Endothelial cell of umbilical vein (primary cell): ENCODE data around the gene ZCCHC14. TPM values are rescaled to one million over a fixed set of nuclear protein-coding genes. Genes with fewer than 3 reads are reported as not detected.

ENCODE experiments used
- BruUV-seq: library from RNA; stranded (reverse); fragments of 400-500 nt; replicated peaks from 2 replicates; lab custom pipeline; 2021; lab: Mats Ljungman, UMichigan
- CTCF ChIA-PET: fragments of 300-600, 350-600 bp; sonication (Branson Sonifier 250); formaldehyde crosslinking; loops from one replicate; lab custom pipeline; 2021; ENCODE audit warnings: antibody characterized with exemption, inconsistent platforms; lab: Charles Lee
- POLR2A ChIA-PET: fragments of 300-600, 350-600 bp; sonication (Branson Sonifier 250); formaldehyde crosslinking; loops from one replicate; lab custom pipeline; 2021; ENCODE audit warnings: antibody characterized with exemption, inconsistent platforms; lab: Charles Lee
- DNase-seq: peaks from one replicate; pipeline ENCODE4 v3.0.0-alpha.2; 2011; ENCODE audit warnings: low read depth, low spot score
- FAIRE-seq: peaks from 2 replicates; lab custom pipeline; 2011; peaks lifted over from hg19 to GRCh38; lab: Jason Lieb, UNC
- H2AFZ ChIP-seq: 2 replicates; pipeline ENCODE4 v1.6.0; 2012; ENCODE audit warnings: low read depth, low read length, control low read depth, inconsistent platforms
- H3K27ac ChIP-seq: 2 replicates; pipeline ENCODE4 v1.5.1; 2011; ENCODE audit warnings: low read depth, mild to moderate bottlenecking, control low read depth, low read length, moderate library complexity; ENCODE audit not compliant: insufficient read depth
- H3K27me3 ChIP-seq, 2 experiments: 2 replicates each; pipeline versions ENCODE4 v1.6.0 to v1.6.1; 2011; ENCODE audit warnings: low read length in 2 of 2, mixed read lengths in 1 of 2; ENCODE audit not compliant: control insufficient read depth in 2 of 2, insufficient read depth in 2 of 2
- H3K36me3 ChIP-seq, 2 experiments: 2 replicates in 1 of 2; 3 replicates in 1 of 2; pipeline ENCODE4 v1.5.1; 2011; ENCODE audit warnings: low read length in 2 of 2, mild to moderate bottlenecking in 1 of 2, moderate library complexity in 1 of 2; ENCODE audit not compliant: control insufficient read depth in 2 of 2, insufficient read depth in 2 of 2; ENCODE audit errors: extremely low read depth in 1 of 2
- H3K4me1 ChIP-seq: 3 replicates; pipeline ENCODE4 v1.5.1; 2011; ENCODE audit warnings: mild to moderate bottlenecking, low read length; ENCODE audit not compliant: control insufficient read depth, insufficient read depth; ENCODE audit errors: extremely low read depth
- H3K4me2 ChIP-seq: 2 replicates; pipeline ENCODE4 v1.6.1; 2011; ENCODE audit warnings: low read length, control low read depth, mixed read lengths; ENCODE audit not compliant: insufficient read depth
- H3K4me3 ChIP-seq, 3 experiments: fragments of 200-600 bp in 1 of 3; sonication (generic), shearing (Covaris generic) in 1 of 3; replicated peaks in 1 of 3; 2 replicates each; pipeline ENCODE4 v1.5.1; 2011 to 2016; ENCODE audit warnings: control low read depth in 3 of 3, low read length in 3 of 3, mild to moderate bottlenecking in 2 of 3, inconsistent platforms in 1 of 3, low read depth in 1 of 3, moderate library complexity in 1 of 3; ENCODE audit not compliant: insufficient read depth in 1 of 3
- H3K79me2 ChIP-seq: 2 replicates; pipeline ENCODE4 v1.6.0; 2012; ENCODE audit warnings: low read length, inconsistent platforms; ENCODE audit not compliant: control insufficient read depth, insufficient read depth
- H3K9ac ChIP-seq: replicated peaks from 2 replicates; pipeline ENCODE3; 2011; ENCODE audit warnings: low read length, control low read depth; ENCODE audit not compliant: insufficient read depth; ENCODE audit errors: extremely low read depth
- H3K9me1 ChIP-seq: replicated peaks from 3 replicates; pipeline ENCODE4 v1.6.0; 2011; ENCODE audit warnings: mild to moderate bottlenecking, low read length; ENCODE audit not compliant: control insufficient read depth, insufficient read depth; ENCODE audit errors: extremely low read depth
- H3K9me3 ChIP-seq: replicated peaks from 2 replicates; pipeline ENCODE4 v1.5.1; 2012; ENCODE audit warnings: low read length, inconsistent platforms; ENCODE audit not compliant: control insufficient read depth, insufficient read depth
- H4K20me1 ChIP-seq: replicated peaks from 2 replicates; pipeline ENCODE3; 2011; ENCODE audit warnings: mild to moderate bottlenecking, low read length; ENCODE audit not compliant: control insufficient read depth, insufficient read depth; ENCODE audit errors: extremely low read depth
- CTCF ChIP-seq, 2 donors: IDR thresholded peaks; 1 replicate in 1 of 2; 2 replicates in 1 of 2; pipeline ENCODE4 v1.5.1; 2011; ENCODE audit warnings: low read length in 2 of 2, mild to moderate bottlenecking in 2 of 2, moderate library complexity in 2 of 2, control low read depth in 1 of 2, inconsistent platforms in 1 of 2, low read depth in 1 of 2; ENCODE audit not compliant: insufficient read depth in 1 of 2; ENCODE audit errors: extremely low read depth in 1 of 2
- EZH2 ChIP-seq: IDR thresholded peaks from 2 replicates; pipeline ENCODE4 v1.6.1; 2012; ENCODE audit warnings: borderline replicate concordance, low read depth, mild to moderate bottlenecking, moderate library complexity, low read length, inconsistent platforms; ENCODE audit not compliant: severe bottlenecking
- FOS ChIP-seq: IDR thresholded peaks from 2 replicates; pipeline ENCODE4 v1.6.1; 2011; ENCODE audit warnings: mild to moderate bottlenecking, low read length, moderate library complexity, borderline replicate concordance; ENCODE audit not compliant: insufficient read depth
- GATA2 ChIP-seq: IDR thresholded peaks from 2 replicates; pipeline ENCODE4 v1.7.0; 2011; ENCODE audit warnings: low read depth, mild to moderate bottlenecking, moderate library complexity, mixed read lengths, low read length; ENCODE audit not compliant: insufficient read length, insufficient read depth
- JUN ChIP-seq: IDR thresholded peaks from 2 replicates; pipeline ENCODE4 v1.6.1; 2011; ENCODE audit warnings: borderline replicate concordance, low read depth; ENCODE audit not compliant: insufficient read length, insufficient read depth
- MYC ChIP-seq: IDR thresholded peaks from one replicate; pipeline ENCODE4 v1.6.1; 2011; ENCODE audit warnings: mild to moderate bottlenecking, low read depth, low read length
- POLR2A ChIP-seq: IDR thresholded peaks from 2 replicates; pipeline ENCODE4 v1.6.1; 2012; ENCODE audit warnings: low read depth, mild to moderate bottlenecking, control low read depth, low read length
- POLR2AphosphoS5 ChIP-seq: IDR thresholded peaks from 2 replicates; pipeline ENCODE4 v1.6.1; 2012; ENCODE audit warnings: low read depth, mild to moderate bottlenecking, control low read depth, low read length, moderate library complexity; ENCODE audit not compliant: insufficient read depth
- dilution Hi-C: fragments of 300-500 bp; cut with MboI; formaldehyde crosslinking; loops from one replicate; pipeline ENCODE4 v1.15.0; 2019; ENCODE audit warnings: low sequenced_read_pairs; ENCODE audit not compliant: extremely low pct_ligation_motif_present
- intact Hi-C: fragments of 100-400 bp; cut with micrococcal nuclease; formaldehyde crosslinking; loops from one replicate; pipeline ENCODE4 v1.10.0; 2022
- polyA plus RNA-seq, 4 experiments: library from polyadenylated mRNA; depleted of rRNA in 3 of 4; stranded (reverse) in 3 of 4; unstranded in 1 of 4; fragments of >200 nt; gene quantifications; 2 replicates each; pipeline versions ENCODE4 v1.2.1 to v1.2.3, GENCODE V29; 2011 to 2012; ENCODE audit warnings: missing spikeins in 1 of 4
- total RNA-seq: library from RNA; stranded (reverse); gene quantifications from 2 replicates; pipeline ENCODE4 v1.2.3, GENCODE V29; 2021
- TF ChIP-seq, protein P1 (sequence below): IDR thresholded peaks from 2 replicates; pipeline ENCODE4 v1.6.1; 2011; ENCODE audit not compliant: insufficient read depth, insufficient read length

The ZCCHC14 gene
- total and polyA plus RNA-seq, 2 donors (not counting 3 experiments of a cell fraction or from before 2014, with no cell fraction given): 9.5 to 30.9 TPM

- Histone ChIP-seq H3K27me3 (no peaks in the 10 kb centered on the region), H3K27ac (no peak overlapping the region), H2AFZ (no peak overlapping the region), H3K4me1 (peaks cover 6% of the 10 kb centered on the region), H3K9me1 (no peaks in the 10 kb centered on the region), H3K4me3 (no peak overlapping the region), H3K9ac (no peak overlapping the region), H3K79me2 (peaks cover 1% of the 10 kb centered on the region), H3K4me2 (no peak overlapping the region), H4K20me1 (no peaks in the 10 kb centered on the region), H3K36me3 (peaks cover 5 to 23% of the 10 kb centered on the region in 2 experiments), H3K9me3 (no peaks in the 10 kb centered on the region)
- FAIRE-seq (no peak), DNase-seq (no peak)
- dilution Hi-C loops (no loop called here), intact Hi-C loops (no loop called here)
- POLR2A ChIA-PET: no interaction called here
- TF ChIP-seq FOS (no peak), EZH2 (no peak), CTCF (IDR thresholded peaks at IDR 0.05; ENCODE audit: extremely low read depth in 1 of 2, insufficient read depth in 1 of 2, low read depth in 1 of 2, low read length in 2 of 2) (no peak), GATA2 (no peak), JUN (no peak), MYC (no peak), POLR2AphosphoS5 (no peak), POLR2A (no peak)
- TF ChIP-seq, protein P1, sequence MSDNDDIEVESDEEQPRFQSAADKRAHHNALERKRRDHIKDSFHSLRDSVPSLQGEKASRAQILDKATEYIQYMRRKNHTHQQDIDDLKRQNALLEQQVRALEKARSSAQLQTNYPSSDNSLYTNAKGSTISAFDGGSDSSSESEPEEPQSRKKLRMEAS: no peak
- no TSS peak for BruUV-seq
- CTCF ChIA-PET: no interaction called here
Measured at GRCh38 chr16:87359121-87359520, 133.7 kb downstream of the ZCCHC14 start.
